OCI-LY7 (cell line): ENCODE data around the gene SUSD4. TPM values are rescaled to one million over a fixed set of nuclear protein-coding genes. Genes with fewer than 3 reads are reported as not detected.

Source experiments
- BruUV-seq: library from RNA; stranded (reverse); fragments of 400-500 nt; replicated peaks from 2 replicates; lab custom pipeline; 2021; lab: Mats Ljungman, UMichigan
- CTCF ChIA-PET: fragments of 300-600 bp; sonication (Branson Sonifier 250); formaldehyde crosslinking; loops from one replicate; lab custom pipeline; 2022; ENCODE audit warnings: antibody characterized with exemption; ENCODE audit not compliant: unreplicated experiment; lab: Charles Lee
- POLR2A ChIA-PET: fragments of 300-600 bp; sonication (Branson Sonifier 250); formaldehyde crosslinking; loops from one replicate; lab custom pipeline; 2022; ENCODE audit warnings: antibody characterized with exemption; lab: Charles Lee
- DNase-seq: peaks from one replicate; pipeline ENCODE4 v3.0.0-alpha.2; 2015; ENCODE audit warnings: low spot score
- H2AFZ ChIP-seq: fragments of 200-600 bp; sonication (generic), shearing (Covaris generic); 2 replicates; pipeline ENCODE4 v1.6.1; 2014; ENCODE audit warnings: mild to moderate bottlenecking, antibody characterized with exemption, low read length, moderate library complexity
- H3K27ac ChIP-seq: fragments of 200-600 bp; sonication (generic); 2 replicates; pipeline ENCODE4 v1.5.1; 2014; ENCODE audit warnings: mixed run types, low read depth, mild to moderate bottlenecking, moderate library complexity, low read length, inconsistent platforms; ENCODE audit not compliant: poor library complexity, severe bottlenecking
- H3K36me3 ChIP-seq: fragments of 200-600 bp; sonication (generic); 2 replicates; pipeline ENCODE4 v1.6.1; 2014; ENCODE audit warnings: mild to moderate bottlenecking, antibody characterized with exemption, low read length, moderate library complexity, mixed read lengths; ENCODE audit not compliant: insufficient read depth
- H3K4me1 ChIP-seq: fragments of 200-600 bp; sonication (generic); 2 replicates; pipeline ENCODE4 v1.5.1; 2014; ENCODE audit warnings: mild to moderate bottlenecking, low read length; ENCODE audit not compliant: insufficient read depth, poor library complexity, severe bottlenecking
- H3K4me2 ChIP-seq: fragments of 200-600 bp; sonication (generic); 2 replicates; pipeline ENCODE4 v1.6.1; 2014; ENCODE audit warnings: mild to moderate bottlenecking, low read length
- H3K4me3 ChIP-seq: fragments of 200-600 bp; sonication (generic); 2 replicates; pipeline ENCODE4 v1.5.1; 2014; ENCODE audit warnings: mild to moderate bottlenecking, low read depth, low read length; ENCODE audit not compliant: poor library complexity, severe bottlenecking
- H3K79me2 ChIP-seq: fragments of 200-600 bp; sonication (generic); 2 replicates; pipeline ENCODE4 v1.6.1; 2016; ENCODE audit warnings: low read depth, mild to moderate bottlenecking, low read length, moderate library complexity, mixed read lengths; ENCODE audit not compliant: insufficient read depth
- H3K9me2 ChIP-seq: fragments of 200-600 bp; sonication (generic); 2 replicates; pipeline ENCODE4 v1.6.1; 2016; ENCODE audit warnings: mild to moderate bottlenecking, low read length, mixed read lengths; ENCODE audit not compliant: insufficient read depth
- H3K9me3 ChIP-seq: fragments of 200-600 bp; sonication (generic); 2 replicates; pipeline ENCODE4 v1.6.1; 2014; ENCODE audit warnings: mild to moderate bottlenecking, mixed run types, low read length, mixed read lengths
- H4K20me1 ChIP-seq: fragments of 200-600 bp; sonication (generic); 2 replicates; pipeline ENCODE4 v1.6.1; 2014; ENCODE audit warnings: mild to moderate bottlenecking, antibody characterized with exemption, low read length, moderate library complexity, mixed read lengths; ENCODE audit not compliant: insufficient read depth
- EZH2phosphoT487 ChIP-seq: fragments of 200-600 bp; sonication (generic); IDR thresholded peaks from 2 replicates; pipeline ENCODE4 v1.6.1; 2018; ENCODE audit warnings: low read depth, borderline replicate concordance, mild to moderate bottlenecking, mixed run types, antibody characterized with exemption, low read length, moderate library complexity, mixed read lengths
- intact Hi-C: fragments of 100-400 bp; cut with micrococcal nuclease; formaldehyde crosslinking; loops from one replicate; pipeline ENCODE4 v1.10.0; 2022; ENCODE audit not compliant: unreplicated experiment
- total RNA-seq, 2 experiments: library from RNA; depleted of rRNA in 1 of 2; stranded (reverse); fragments of >200 nt in 1 of 2; shearing (Covaris generic) in 1 of 2; gene quantifications; 2 replicates each; pipeline ENCODE4 v1.2.3, GENCODE V29; 2014 to 2022
- TF ChIP-seq, protein P1 (sequence below): fragments of 200-600 bp; sonication (generic); conservative IDR thresholded peaks from 2 replicates; pipeline ENCODE4 v1.5.1; 2014; ENCODE audit warnings: mild to moderate bottlenecking, antibody characterized with exemption, low read length, moderate library complexity, mixed read lengths

SUSD4 gene
- total RNA-seq, 2 experiments from 2014 or later: 0.42 TPM; not detected in 1

DNA sequence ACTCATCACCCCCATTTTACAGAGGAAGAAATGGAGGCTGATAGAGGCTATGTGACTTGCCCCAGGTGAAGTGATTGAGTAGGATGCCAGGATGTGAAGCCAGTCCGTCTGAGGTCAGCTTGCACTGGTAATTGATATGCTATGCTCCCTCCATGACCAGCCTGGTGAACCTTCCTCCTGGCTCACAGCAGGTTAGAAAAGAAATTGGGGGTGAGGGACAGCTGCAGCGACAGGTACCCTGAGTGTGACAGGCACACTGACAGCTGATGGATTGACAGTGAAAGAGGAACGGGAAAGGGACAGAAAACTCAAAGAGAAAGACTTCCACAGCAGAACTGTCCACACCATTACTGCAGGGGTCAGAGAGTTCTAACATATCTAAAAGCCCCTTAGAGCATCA is 102.1 kb downstream of the SUSD4 start:
- BruUV-seq: no TSS peak
- H3K36me3 ChIP-seq: no peaks in the 10 kb centered on the region
- H3K9me2 ChIP-seq: no peaks in the 10 kb centered on the region
- H2AFZ ChIP-seq: no peak overlapping the region
- no peak for TF ChIP-seq EZH2phosphoT487
- TF ChIP-seq, protein P1, sequence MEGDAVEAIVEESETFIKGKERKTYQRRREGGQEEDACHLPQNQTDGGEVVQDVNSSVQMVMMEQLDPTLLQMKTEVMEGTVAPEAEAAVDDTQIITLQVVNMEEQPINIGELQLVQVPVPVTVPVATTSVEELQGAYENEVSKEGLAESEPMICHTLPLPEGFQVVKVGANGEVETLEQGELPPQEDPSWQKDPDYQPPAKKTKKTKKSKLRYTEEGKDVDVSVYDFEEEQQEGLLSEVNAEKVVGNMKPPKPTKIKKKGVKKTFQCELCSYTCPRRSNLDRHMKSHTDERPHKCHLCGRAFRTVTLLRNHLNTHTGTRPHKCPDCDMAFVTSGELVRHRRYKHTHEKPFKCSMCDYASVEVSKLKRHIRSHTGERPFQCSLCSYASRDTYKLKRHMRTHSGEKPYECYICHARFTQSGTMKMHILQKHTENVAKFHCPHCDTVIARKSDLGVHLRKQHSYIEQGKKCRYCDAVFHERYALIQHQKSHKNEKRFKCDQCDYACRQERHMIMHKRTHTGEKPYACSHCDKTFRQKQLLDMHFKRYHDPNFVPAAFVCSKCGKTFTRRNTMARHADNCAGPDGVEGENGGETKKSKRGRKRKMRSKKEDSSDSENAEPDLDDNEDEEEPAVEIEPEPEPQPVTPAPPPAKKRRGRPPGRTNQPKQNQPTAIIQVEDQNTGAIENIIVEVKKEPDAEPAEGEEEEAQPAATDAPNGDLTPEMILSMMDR: no peak
- no peak overlapping the region for H3K4me2 ChIP-seq
- no peak overlapping the region for H3K4me3 ChIP-seq
- no peaks in the 10 kb centered on the region for H3K9me3 ChIP-seq
- no peaks in the 10 kb centered on the region for H4K20me1 ChIP-seq
- intact Hi-C loops: no loop called here
- ChIA-PET POLR2A (no interaction called here), CTCF (no interaction called here)
- H3K27ac ChIP-seq: no peak overlapping the region
- DNase-seq: no peak
- H3K4me1 ChIP-seq: no peaks in the 10 kb centered on the region
- H3K79me2 ChIP-seq: no peaks in the 10 kb centered on the region

DNA sequence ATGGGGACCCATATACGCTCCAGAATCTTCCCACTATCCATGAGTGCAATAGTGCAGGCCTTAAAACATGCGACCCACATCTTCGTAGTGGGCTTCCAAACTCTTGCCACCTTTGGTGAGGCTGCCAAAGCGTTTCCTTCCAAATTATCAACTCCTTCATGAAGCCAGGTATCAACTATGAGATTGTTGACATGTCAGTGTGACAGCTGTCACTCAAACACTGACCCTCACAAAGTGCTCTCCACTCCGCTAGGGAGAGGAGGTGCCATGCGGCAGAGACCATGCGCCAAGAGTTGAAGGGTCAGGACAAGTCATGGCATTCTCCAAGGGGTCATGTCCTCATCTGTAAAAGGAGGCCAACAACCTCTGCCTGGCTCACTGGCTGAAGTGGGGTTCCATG is 103.3 kb downstream of the SUSD4 start:
- ChIA-PET CTCF (no interaction called here), POLR2A (interaction anchor here (0.6 kb wide), 1 partner anchor 569 kb away, joined by 6 read pairs; no protein-coding TSS in a partner anchor)
- Histone ChIP-seq H3K4me3 (no peak overlapping the region), H3K36me3 (no peaks in the 10 kb centered on the region), H3K79me2 (no peaks in the 10 kb centered on the region), H3K4me2 (no peak overlapping the region), H3K9me2 (no peaks in the 10 kb centered on the region), H2AFZ (no peak overlapping the region), H4K20me1 (no peaks in the 10 kb centered on the region), H3K9me3 (no peaks in the 10 kb centered on the region), H3K4me1 (no peaks in the 10 kb centered on the region), H3K27ac (no peak overlapping the region)
- BruUV-seq: no TSS peak
- no peak for DNase-seq
- TF ChIP-seq, protein P1: no peak
- TF ChIP-seq EZH2phosphoT487: no peak
- intact Hi-C loops: no loop called here

DNA sequence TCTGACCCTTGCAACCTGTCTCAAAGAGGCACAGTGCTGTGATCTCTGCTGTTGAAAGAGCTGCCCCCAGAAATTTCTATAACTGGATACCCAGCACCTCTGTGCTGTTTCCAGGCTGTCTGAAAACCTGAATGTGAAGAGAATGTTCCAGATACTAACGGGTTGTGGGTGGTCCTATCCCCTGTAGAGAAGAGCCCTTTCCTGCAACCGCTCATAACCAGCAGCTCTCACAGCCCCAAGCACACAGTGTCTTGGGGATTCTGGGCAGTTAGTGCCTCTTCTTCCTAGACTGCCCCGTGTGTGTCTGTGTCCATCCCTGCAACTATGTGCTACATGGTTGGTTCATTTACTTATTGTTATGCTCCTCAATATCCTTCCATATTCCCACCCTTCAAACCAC is 104.5 kb downstream of the SUSD4 start:
- DNase-seq: no peak
- H3K4me3 ChIP-seq: no peak overlapping the region
- BruUV-seq: no TSS peak
- no peaks in the 10 kb centered on the region for H3K4me1 ChIP-seq
- intact Hi-C loops: no loop called here
- TF ChIP-seq EZH2phosphoT487: no peak
- TF ChIP-seq, protein P1: no peak
- POLR2A ChIA-PET: no interaction called here
- H3K27ac ChIP-seq: no peak overlapping the region
- H3K36me3 ChIP-seq: no peaks in the 10 kb centered on the region
- no peaks in the 10 kb centered on the region for H3K9me3 ChIP-seq
- no peaks in the 10 kb centered on the region for H3K79me2 ChIP-seq
- H4K20me1 ChIP-seq: no peaks in the 10 kb centered on the region
- no peak overlapping the region for H3K4me2 ChIP-seq
- no peaks in the 10 kb centered on the region for H3K9me2 ChIP-seq
- H2AFZ ChIP-seq: no peak overlapping the region
- CTCF ChIA-PET: no interaction called here
